HG02870 (cell line): ENCODE results near the gene CLSTN2.

ENCODE experiments used
- ATAC-seq: cut with Tn5 transposase; IDR thresholded peaks from one replicate; pipeline ENCODE4 v1.9.1; 2021; ENCODE audit warnings: mild to moderate bottlenecking, moderate library complexity; ENCODE audit not compliant: unreplicated experiment

CLSTN2 gene

GRCh38 chr3:140177943-140178342 lies 243.0 kb downstream of the CLSTN2 start:
- ATAC-seq, result no peak

- no peak for ATAC-seq
Observed at GRCh38 chr3:140178482-140178881, 243.5 kb downstream of the CLSTN2 start.

GRCh38 chr3:140180603-140181002 lies 245.6 kb downstream of the CLSTN2 start:
- ATAC-seq, result no peak

DNA sequence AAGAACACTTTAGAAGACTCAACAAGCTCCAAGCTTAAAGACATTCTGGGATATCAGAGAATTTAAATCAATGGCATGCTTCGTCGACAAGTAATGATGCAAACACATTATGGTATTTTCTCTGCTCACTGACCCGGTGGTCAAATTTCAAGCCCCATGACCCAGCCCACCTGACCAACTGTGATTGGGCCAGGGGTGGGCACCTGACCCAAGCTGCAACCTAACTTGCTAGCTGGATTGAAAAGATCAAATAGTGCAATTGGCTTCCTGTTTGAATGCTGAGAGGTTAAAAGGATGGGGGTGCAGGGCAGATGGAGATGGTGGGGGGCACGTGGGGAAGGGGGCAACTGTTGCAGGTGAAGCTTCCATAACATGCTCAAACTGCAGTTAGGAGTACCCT lies 250.4 kb downstream of the CLSTN2 start:
- no peak for ATAC-seq

DNA sequence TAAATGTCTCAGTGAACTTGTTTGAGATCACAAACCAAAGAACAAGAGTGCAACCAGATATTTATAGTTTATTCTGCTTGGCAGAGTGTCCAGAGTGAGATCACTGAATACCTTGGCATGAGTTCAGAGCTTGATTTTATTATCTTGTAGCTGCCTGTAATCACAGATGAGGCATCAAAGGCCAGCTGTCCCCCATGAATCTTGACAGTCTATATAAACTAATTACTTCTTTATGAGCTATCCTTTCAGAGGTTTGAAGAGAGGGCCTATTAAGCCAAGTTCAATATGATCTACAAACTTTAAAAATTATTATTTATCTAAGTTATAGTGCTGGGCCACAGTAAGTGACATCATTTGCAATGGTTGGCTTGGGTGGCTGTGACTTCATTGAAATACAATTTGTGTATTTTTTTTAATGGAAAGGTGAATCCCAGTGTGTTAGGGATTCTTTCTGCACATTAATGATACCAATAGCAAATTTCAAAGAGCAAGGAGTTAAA lies 251.5 kb downstream of the CLSTN2 start:
- no peak for ATAC-seq

GRCh38 chr3:140187028-140187427 lies 252.0 kb downstream of the CLSTN2 start:
- no peak for ATAC-seq

- no peak for ATAC-seq
Observed at GRCh38 chr3:140187656-140188221, 252.8 kb downstream of the CLSTN2 start.

DNA sequence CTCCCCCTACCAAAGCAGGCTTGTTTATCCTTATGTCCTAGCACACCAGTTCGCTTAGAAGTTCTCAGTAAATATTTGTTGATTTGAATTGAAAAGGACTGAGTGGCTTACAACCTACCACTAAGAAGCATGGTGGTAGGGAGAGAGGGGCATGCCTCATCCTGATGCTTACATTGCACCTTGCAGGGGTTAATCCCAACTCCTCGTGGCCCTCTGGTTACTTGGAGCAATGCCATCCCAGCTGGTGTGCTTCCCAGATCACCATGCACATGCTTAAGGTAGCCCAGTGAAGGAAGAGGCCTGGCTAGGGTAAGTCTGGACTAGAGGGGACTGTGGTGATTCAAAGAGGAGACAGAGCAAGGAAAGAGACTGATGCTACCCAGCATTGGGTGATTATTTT lies 253.3 kb downstream of the CLSTN2 start:
- no peak for ATAC-seq

- ATAC-seq, result no peak
Observed at GRCh38 chr3:140189267-140189666, 254.3 kb downstream of the CLSTN2 start.

DNA sequence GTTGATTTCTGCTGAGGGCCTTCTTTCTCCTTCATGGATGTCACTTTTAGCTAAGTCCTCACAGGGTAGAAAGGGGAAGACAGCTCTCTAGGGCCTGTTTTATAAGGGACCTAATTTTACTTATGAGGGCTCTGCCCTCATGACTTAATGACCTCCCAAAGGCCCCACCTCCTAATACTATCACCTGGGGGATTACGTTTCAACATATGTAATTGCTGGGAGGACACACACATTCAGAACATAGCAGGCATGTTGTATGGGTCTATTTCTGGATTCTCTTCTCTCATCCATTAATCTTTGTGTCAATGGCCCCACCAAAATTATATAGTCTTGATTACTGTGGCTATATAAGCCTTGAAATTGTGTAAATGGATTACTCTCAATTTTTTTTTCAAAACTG lies 255.0 kb downstream of the CLSTN2 start:
- no peak for ATAC-seq

GRCh38 chr3:140196970-140197369 lies 262.0 kb downstream of the CLSTN2 start:
- no peak for ATAC-seq

DNA sequence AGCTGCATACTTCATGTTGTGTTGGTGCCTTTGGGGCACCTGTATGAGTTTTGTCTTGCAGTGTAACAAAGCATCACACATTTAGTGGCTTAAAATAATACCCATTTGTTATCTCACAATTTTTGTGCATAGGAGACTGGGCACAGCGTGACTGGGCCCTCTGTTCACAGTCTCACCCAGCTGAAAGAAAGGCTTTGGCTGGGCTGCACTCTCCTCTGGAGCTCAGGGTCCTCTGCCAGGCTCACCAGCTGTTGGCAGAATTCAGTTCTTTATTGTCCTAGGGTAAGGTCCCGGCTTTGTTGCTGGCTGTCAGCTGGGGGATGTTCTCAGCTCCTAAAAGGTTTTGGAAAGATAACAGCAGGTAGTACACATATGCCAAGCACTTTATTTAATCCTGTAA lies 263.3 kb downstream of the CLSTN2 start:
- ATAC-seq, result no peak

GRCh38 chr3:140199008-140199407 lies 264.0 kb downstream of the CLSTN2 start:
- ATAC-seq, result no peak

- ATAC-seq, result no peak
Observed at GRCh38 chr3:140199743-140200142, 264.8 kb downstream of the CLSTN2 start.

DNA sequence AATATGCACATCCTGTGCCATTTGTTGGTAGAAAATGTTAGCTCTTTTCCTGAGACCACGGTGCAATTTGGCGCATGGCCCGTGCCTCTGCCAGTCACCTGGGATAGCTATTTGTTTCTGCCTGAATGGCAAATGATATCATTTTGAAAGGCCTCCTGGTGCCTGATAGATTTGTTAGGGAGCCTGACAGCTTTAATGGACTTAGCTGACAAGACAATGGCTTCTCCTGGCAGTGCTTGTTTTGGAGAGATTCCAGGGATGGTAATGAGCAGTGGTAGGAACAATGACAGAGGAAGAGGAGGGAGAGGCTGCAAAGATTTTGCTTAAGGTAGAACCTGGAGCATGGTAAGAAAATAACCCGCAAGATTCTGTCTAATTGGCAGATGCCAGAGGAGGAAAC lies 268.5 kb downstream of the CLSTN2 start:
- no peak for ATAC-seq

GRCh38 chr3:140204271-140204984 lies 269.4 kb downstream of the CLSTN2 start:
- ATAC-seq, result no peak

GRCh38 chr3:140205598-140205997 lies 270.6 kb downstream of the CLSTN2 start:
- ATAC-seq, result no peak

GRCh38 chr3:140206196-140207040 lies 271.4 kb downstream of the CLSTN2 start:
- ATAC-seq, result no peak

DNA sequence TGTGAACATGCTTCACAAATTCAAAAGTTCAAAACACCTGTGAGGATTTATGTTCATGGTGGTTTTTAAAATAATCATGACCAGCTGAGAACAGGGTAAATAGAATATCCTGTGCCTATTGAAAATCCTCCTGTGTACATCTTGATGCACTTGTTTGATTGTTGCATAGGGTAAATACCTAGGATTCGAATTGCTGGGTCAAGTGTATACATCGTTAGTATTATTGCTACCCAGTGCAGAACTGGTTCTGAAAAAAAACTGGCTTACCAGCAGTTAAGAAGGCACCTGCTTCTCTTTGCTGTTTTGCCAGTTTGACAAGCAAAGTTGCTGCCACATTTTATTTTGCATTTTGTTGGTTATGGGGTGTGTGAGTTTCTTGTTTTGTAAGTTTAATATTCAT lies 272.6 kb downstream of the CLSTN2 start:
- ATAC-seq, result no peak

GRCh38 chr3:140216249-140216648 lies 281.3 kb downstream of the CLSTN2 start:
- ATAC-seq, result peak; percentile 55

DNA sequence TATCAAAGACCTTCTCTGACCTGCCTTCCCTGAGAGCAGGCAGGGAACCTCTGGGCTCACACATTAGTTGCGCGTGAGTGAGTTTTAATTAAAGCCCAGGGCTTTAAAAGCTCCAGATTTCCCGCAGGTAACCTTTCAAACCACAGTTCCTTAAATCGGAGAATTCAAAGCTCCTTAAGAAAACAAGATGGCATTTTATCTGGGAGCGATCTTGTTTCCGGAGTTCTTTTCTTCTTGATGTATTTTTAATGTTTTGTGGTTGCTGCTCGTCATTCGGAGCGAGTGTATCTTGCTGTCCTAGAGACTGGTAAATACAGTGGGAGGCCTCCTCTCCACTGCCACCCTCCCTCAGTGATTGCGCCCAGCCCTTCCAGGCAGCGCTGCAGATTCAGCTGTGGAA lies 284.3 kb downstream of the CLSTN2 start:
- ATAC-seq, result no peak
